ENCODE data around the gene NAP1L4.

Gene NAP1L4

GRCh38 chr11:2947744-2948143 is 44.4 kb downstream of the NAP1L4 start:
- TF ChIP-seq GATA2 (IDR thresholded peaks at IDR 0.05; ENCODE audit: low read depth, low read length) = no peak
- TF ChIP-seq GATA3 (IDR thresholded peaks at IDR 0.05; ENCODE audit: low read depth, low read length) = no peak

GRCh38 chr11:2945757-2946287 is 46.3 kb downstream of the NAP1L4 start:
- no peak for TF ChIP-seq GATA3 (IDR thresholded peaks at IDR 0.05; ENCODE audit: low read depth, low read length)
- no peak for TF ChIP-seq GATA2 (IDR thresholded peaks at IDR 0.05; ENCODE audit: low read depth, low read length)

GRCh38 chr11:2945031-2945756 is 46.9 kb downstream of the NAP1L4 start:
- no peak for TF ChIP-seq GATA2 (IDR thresholded peaks at IDR 0.05; ENCODE audit: low read depth, low read length)
- TF ChIP-seq GATA3 (IDR thresholded peaks at IDR 0.05; ENCODE audit: low read depth, low read length) = no peak

- TF ChIP-seq GATA2 (IDR thresholded peaks at IDR 0.05; ENCODE audit: low read depth, low read length) = no peak
- no peak for TF ChIP-seq GATA3 (IDR thresholded peaks at IDR 0.05; ENCODE audit: low read depth, low read length)
Measured at GRCh38 chr11:2944530-2944929, 47.6 kb downstream of the NAP1L4 start.

- TF ChIP-seq GATA2 (IDR thresholded peaks at IDR 0.05; ENCODE audit: low read depth, low read length) = no peak
Measured at GRCh38 chr11:2943711-2944118, 48.4 kb downstream of the NAP1L4 start.

GRCh38 chr11:2942872-2943710 is 49.0 kb downstream of the NAP1L4 start:
- no peak for TF ChIP-seq GATA2 (IDR thresholded peaks at IDR 0.05; ENCODE audit: low read depth, low read length)
- no peak for TF ChIP-seq GATA3 (IDR thresholded peaks at IDR 0.05; ENCODE audit: low read depth, low read length)

GRCh38 chr11:2942447-2942846 is 49.7 kb downstream of the NAP1L4 start:
- TF ChIP-seq GATA3 (IDR thresholded peaks at IDR 0.05; ENCODE audit: low read depth, low read length) (no peak), GATA2 (IDR thresholded peaks at IDR 0.05; ENCODE audit: low read depth, low read length) (no peak)

- TF ChIP-seq GATA3 (IDR thresholded peaks at IDR 0.05; ENCODE audit: low read depth, low read length) (no peak), GATA2 (IDR thresholded peaks at IDR 0.05; ENCODE audit: low read depth, low read length) (no peak)
Measured at GRCh38 chr11:2940921-2941821, 51.0 kb downstream of the NAP1L4 start.

GRCh38 chr11:2940147-2940920 is 51.8 kb downstream of the NAP1L4 start:
- TF ChIP-seq GATA3 (IDR thresholded peaks at IDR 0.05; ENCODE audit: low read depth, low read length) = no peak
- TF ChIP-seq GATA2 (IDR thresholded peaks at IDR 0.05; ENCODE audit: low read depth, low read length) = no peak

GRCh38 chr11:2934611-2935239 is 57.4 kb downstream of the NAP1L4 start:
- TF ChIP-seq GATA2 (IDR thresholded peaks at IDR 0.05; ENCODE audit: low read depth, low read length) = no peak
- no peak for TF ChIP-seq GATA3 (IDR thresholded peaks at IDR 0.05; ENCODE audit: low read depth, low read length)

GRCh38 chr11:2934021-2934550 is 58.0 kb downstream of the NAP1L4 start:
- no peak for TF ChIP-seq GATA2 (IDR thresholded peaks at IDR 0.05; ENCODE audit: low read depth, low read length)
- TF ChIP-seq GATA3 (IDR thresholded peaks at IDR 0.05; ENCODE audit: low read depth, low read length) = no peak

- TF ChIP-seq GATA2 (IDR thresholded peaks at IDR 0.05; ENCODE audit: low read depth, low read length) = no peak
- no peak for TF ChIP-seq GATA3 (IDR thresholded peaks at IDR 0.05; ENCODE audit: low read depth, low read length)
Measured at GRCh38 chr11:2933375-2934020, 58.6 kb downstream of the NAP1L4 start.
